ENCODE measurements around the gene METTL9. TPM values are rescaled to one million over a fixed set of nuclear protein-coding genes. Genes with fewer than 3 reads are reported as not detected.
"Not testable (repeated sequence)": the region's sequence is repeated elsewhere in the genome, so short reads cannot be mapped to it uniquely, and the experiment has no call there.

Gene METTL9
- total RNA-seq, 1 donor from 2014 or later = 77.1 TPM

DNA sequence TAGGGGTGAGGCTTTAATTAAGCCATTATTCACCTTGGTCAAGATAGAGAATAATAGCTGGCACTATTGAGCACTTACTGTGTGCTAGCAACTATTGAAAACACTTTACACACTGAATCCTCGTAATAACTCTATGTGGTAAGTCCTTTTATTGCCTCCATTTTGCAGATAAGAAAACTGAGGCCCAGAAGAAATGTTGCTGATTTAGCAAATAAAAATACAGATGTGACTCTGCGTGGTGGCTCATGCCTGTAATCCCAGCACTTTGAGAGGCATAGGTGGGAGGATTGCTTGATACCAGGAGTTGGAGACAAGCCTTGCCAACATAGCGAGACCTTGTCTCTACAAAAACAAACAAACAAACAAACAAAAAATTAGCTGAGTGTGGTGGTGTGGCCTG is 83.8 kb downstream of the METTL9 start:
- Mint-ChIP-seq H3K9me3 (ENCODE audit: low read depth) (no peaks in the 10 kb centered on the region), H3K27ac (ENCODE audit: unreplicated experiment) (no peak overlapping the region), H3K4me1 (ENCODE audit: low read depth) (no peaks in the 10 kb centered on the region), H3K36me3 (ENCODE audit: low read depth) (no peaks in the 10 kb centered on the region), H3K4me3 (ENCODE audit: unreplicated experiment) (no peak overlapping the region), H3K27me3 (ENCODE audit: low read depth) (peaks cover 14% of the 10 kb centered on the region)
- DNase-seq (ENCODE audit: low spot score) = no peak
- TF ChIP-seq, protein P1, sequence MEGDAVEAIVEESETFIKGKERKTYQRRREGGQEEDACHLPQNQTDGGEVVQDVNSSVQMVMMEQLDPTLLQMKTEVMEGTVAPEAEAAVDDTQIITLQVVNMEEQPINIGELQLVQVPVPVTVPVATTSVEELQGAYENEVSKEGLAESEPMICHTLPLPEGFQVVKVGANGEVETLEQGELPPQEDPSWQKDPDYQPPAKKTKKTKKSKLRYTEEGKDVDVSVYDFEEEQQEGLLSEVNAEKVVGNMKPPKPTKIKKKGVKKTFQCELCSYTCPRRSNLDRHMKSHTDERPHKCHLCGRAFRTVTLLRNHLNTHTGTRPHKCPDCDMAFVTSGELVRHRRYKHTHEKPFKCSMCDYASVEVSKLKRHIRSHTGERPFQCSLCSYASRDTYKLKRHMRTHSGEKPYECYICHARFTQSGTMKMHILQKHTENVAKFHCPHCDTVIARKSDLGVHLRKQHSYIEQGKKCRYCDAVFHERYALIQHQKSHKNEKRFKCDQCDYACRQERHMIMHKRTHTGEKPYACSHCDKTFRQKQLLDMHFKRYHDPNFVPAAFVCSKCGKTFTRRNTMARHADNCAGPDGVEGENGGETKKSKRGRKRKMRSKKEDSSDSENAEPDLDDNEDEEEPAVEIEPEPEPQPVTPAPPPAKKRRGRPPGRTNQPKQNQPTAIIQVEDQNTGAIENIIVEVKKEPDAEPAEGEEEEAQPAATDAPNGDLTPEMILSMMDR (IDR thresholded peaks at IDR 0.05) = no peak

DNA sequence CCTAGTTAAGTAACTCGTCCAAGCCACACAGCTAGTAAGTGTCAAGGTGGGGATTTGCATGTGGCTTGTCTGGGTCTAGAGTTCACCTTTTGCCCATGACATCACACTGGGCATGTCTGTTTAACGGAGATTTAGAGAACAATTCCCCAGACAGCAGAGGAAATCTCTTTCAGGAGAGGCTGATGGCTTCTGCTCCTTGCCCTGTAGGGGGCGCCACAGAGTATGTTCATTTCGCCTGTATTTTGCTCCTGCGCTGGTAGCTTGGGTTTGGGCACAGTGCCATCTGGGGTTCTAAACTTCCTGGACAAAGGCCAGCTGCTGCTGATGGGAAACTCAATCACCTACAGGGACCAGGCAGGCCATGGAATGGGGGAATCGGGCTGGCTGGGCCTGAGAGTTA is 84.8 kb downstream of the METTL9 start:
- H3K27me3 Mint-ChIP-seq (ENCODE audit: low read depth) = peaks cover 21% of the 10 kb centered on the region
- H3K4me3 Mint-ChIP-seq (ENCODE audit: unreplicated experiment) = no peak overlapping the region
- peaks cover 6% of the 10 kb centered on the region for H3K9me3 Mint-ChIP-seq (ENCODE audit: low read depth)
- TF ChIP-seq, protein P1 (IDR thresholded peaks at IDR 0.05) = peak; percentile 68
- H3K4me1 Mint-ChIP-seq (ENCODE audit: low read depth) = no peaks in the 10 kb centered on the region
- H3K36me3 Mint-ChIP-seq (ENCODE audit: low read depth) = peaks cover 2% of the 10 kb centered on the region
- DNase-seq (ENCODE audit: low spot score) = no peak
- H3K27ac Mint-ChIP-seq (ENCODE audit: unreplicated experiment) = no peak overlapping the region

DNA sequence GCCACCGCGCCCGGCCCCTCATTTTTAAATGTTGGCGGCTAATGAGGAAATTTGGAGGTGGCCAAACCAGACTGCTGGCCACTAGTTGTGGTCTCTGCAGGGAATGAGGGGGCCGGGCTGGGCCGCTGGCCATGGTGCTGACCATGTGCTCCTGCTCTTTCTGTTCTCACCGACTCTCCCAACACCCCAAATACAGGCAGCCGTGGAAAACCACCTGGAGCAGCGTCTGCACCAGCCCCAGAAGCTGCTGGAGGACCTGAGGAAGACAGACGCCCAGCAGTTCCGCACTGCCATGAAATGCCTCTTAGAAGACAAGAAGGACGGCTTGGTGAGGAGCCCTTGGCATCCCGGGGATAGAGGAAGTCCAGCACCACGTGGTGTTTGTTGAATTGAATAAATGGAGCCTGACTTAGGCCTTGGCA is 85.7 kb downstream of the METTL9 start:
- DNase-seq (ENCODE audit: low spot score) = no peak

DNA sequence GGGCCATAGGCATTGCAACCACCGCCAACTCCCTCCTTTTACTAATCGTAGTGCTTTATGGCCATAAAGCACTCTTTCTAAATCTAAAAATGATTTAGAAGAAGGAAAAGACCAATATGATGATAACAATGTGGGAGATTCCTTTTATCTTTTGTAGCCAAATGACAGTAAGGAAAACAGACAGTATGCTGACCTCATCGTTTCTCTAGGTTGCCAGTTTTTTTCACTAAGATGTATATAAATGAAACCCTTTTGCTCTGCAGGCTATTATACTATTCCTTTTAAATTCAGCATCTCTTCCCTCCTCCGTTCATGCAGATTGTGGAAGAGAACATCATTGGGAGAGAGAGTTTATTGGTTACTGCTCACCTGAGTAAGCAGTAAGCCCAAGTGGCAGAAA is 89.7 kb downstream of the METTL9 start:
- Mint-ChIP-seq H3K27ac (ENCODE audit: unreplicated experiment) (no peak overlapping the region), H3K27me3 (ENCODE audit: low read depth) (peaks cover 9% of the 10 kb centered on the region), H3K9me3 (ENCODE audit: low read depth) (peaks cover 10% of the 10 kb centered on the region), H3K4me1 (ENCODE audit: low read depth) (no peaks in the 10 kb centered on the region), H3K36me3 (ENCODE audit: low read depth) (peaks cover 2% of the 10 kb centered on the region), H3K4me3 (ENCODE audit: unreplicated experiment) (no peak overlapping the region)
- TF ChIP-seq, protein P1 (IDR thresholded peaks at IDR 0.05) = no peak
- DNase-seq (ENCODE audit: low spot score) = no peak

More for the DNA sequence above, 85.7 kb downstream of the METTL9 start:
- Mint-ChIP-seq H3K4me3 (ENCODE audit: unreplicated experiment) (no peak overlapping the region), H3K36me3 (ENCODE audit: low read depth) (peaks cover 2% of the 10 kb centered on the region), H3K27me3 (ENCODE audit: low read depth) (peaks cover 21% of the 10 kb centered on the region), H3K4me1 (ENCODE audit: low read depth) (no peaks in the 10 kb centered on the region), H3K27ac (ENCODE audit: unreplicated experiment) (no peak overlapping the region), H3K9me3 (ENCODE audit: low read depth) (peaks cover 6% of the 10 kb centered on the region)
- TF ChIP-seq, protein P1 (IDR thresholded peaks at IDR 0.05) = no peak

DNA sequence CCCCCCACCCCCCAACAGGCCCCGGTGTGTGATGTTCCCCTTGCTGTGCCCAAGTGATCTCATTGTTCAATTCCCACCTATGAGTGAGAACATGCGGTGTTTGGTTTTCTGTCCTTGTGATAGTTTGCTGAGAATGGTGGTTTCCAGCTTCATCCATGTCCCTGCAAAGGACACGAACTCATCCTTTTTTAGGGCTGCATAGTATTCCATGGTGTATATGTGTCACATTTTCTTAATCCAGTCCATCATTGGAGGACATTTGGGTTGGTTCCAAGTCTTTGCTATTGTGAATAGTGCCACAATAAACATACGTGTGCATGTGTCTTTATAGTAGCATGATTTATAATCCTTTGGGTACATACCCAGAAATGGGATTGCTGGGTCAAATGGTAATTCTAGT is 91.6 kb downstream of the METTL9 start:
- H3K4me1 Mint-ChIP-seq (ENCODE audit: low read depth); H3K27ac Mint-ChIP-seq (ENCODE audit: unreplicated experiment); DNase-seq (ENCODE audit: low spot score); H3K4me3 Mint-ChIP-seq (ENCODE audit: unreplicated experiment); H3K9me3 Mint-ChIP-seq (ENCODE audit: low read depth); H3K36me3 Mint-ChIP-seq (ENCODE audit: low read depth): not testable (repeated sequence)
- H3K27me3 Mint-ChIP-seq (ENCODE audit: low read depth) = peaks cover 14% of the 10 kb centered on the region

DNA sequence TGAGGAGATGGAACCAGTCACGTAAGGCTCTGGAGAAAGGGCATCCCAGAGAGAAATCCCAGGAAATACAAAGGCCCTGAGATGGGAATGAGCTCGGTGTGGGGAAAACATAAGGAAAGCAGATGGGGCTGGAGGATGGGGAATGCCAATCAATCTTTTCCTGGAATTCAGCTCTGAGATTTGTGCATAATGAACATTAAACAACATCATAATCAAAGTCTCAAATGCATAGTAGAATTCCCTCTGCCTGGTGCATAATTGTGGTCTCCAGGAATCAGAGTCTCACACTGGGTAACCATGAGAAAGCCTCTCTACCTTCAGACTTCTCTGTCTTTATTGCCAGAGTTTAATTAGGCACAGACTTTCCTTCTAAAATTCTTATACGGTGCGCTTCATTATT is 95.2 kb downstream of the METTL9 start:
- no peaks in the 10 kb centered on the region for H3K4me1 Mint-ChIP-seq (ENCODE audit: low read depth)
- DNase-seq (ENCODE audit: low spot score) = no peak
- H3K9me3 Mint-ChIP-seq (ENCODE audit: low read depth) = peaks cover 4% of the 10 kb centered on the region
- no peak overlapping the region for H3K4me3 Mint-ChIP-seq (ENCODE audit: unreplicated experiment)
- H3K27ac Mint-ChIP-seq (ENCODE audit: unreplicated experiment) = no peak overlapping the region
- H3K36me3 Mint-ChIP-seq (ENCODE audit: low read depth) = no peaks in the 10 kb centered on the region
- TF ChIP-seq, protein P1 (IDR thresholded peaks at IDR 0.05) = no peak
- H3K27me3 Mint-ChIP-seq (ENCODE audit: low read depth) = peaks cover 5% of the 10 kb centered on the region
